K562 (cell line): ENCODE data around the gene TRPM2. TPM values are rescaled to one million over a fixed set of nuclear protein-coding genes. Genes with fewer than 3 reads are reported as not detected.

Source experiments
- ATAC-seq: fragments of 200-7000 bp; cut with Tn5 transposase; 3 replicates; pipeline ENCODE4 v1.9.1; 2020; ENCODE audit warnings: moderate library complexity
- BruUV-seq: library from RNA; stranded (reverse); fragments of 400-500 nt; replicated peaks from 2 replicates; lab custom pipeline; 2021; lab: Mats Ljungman, UMichigan
- CTCF ChIA-PET: fragments of 300-600 bp; formaldehyde crosslinking; extraction: SDS; loops from one replicate; lab custom pipeline; 2021; ENCODE audit warnings: low intra/inter-chr PET ratio; lab: Yijun Ruan, JAX
- POLR2A ChIA-PET: fragments of 300-600, 350-650 bp; sonication (Branson Sonifier 250); formaldehyde crosslinking; extraction: SDS; loops from one replicate; lab custom pipeline; 2021; ENCODE audit warnings: antibody characterized with exemption, inconsistent platforms; lab: Yijun Ruan, JAX
- DNase-seq, 4 experiments: peaks; one replicate each; pipeline versions ENCODE4 v3.0.0 to v3.0.0-alpha.2; 2011 to 2018; ENCODE audit warnings: low spot score in 3 of 4, mixed read lengths in 3 of 4; ENCODE audit errors: extremely low read depth in 1 of 4
- FAIRE-seq: peaks from 2 replicates; lab custom pipeline; 2011; peaks lifted over from hg19 to GRCh38; lab: Jason Lieb, UNC
- H2AFZ ChIP-seq: 2 replicates; pipeline ENCODE4 v1.6.0; 2011; ENCODE audit warnings: low read depth, low read length, control low read depth, inconsistent platforms
- H3K27ac ChIP-seq: fragments of 200-600 bp; 3 replicates; pipeline ENCODE4 v1.8.0; 2011; ENCODE audit warnings: low read depth, mild to moderate bottlenecking, control low read depth, inconsistent platforms, low read length, moderate library complexity, mixed read lengths; ENCODE audit errors: extremely low read depth
- H3K27me3 ChIP-seq, 2 experiments: fragments of 300-600 bp in 1 of 2; 2 replicates in 1 of 2; 3 replicates in 1 of 2; pipeline versions ENCODE4 v1.6.0 to v1.8.0; 2011; ENCODE audit warnings: inconsistent platforms in 2 of 2, low read length in 2 of 2, mild to moderate bottlenecking in 1 of 2, mixed read lengths in 1 of 2, moderate library complexity in 1 of 2; ENCODE audit not compliant: control insufficient read depth in 2 of 2, insufficient read depth in 2 of 2
- H3K36me3 ChIP-seq: fragments of 300-600 bp; 3 replicates; pipeline ENCODE4 v1.8.0; 2011; ENCODE audit warnings: mild to moderate bottlenecking, low read length, inconsistent platforms; ENCODE audit not compliant: control insufficient read depth, insufficient read depth
- H3K4me1 ChIP-seq, 2 experiments: fragments of 200-600 bp in 1 of 2; replicated peaks in 1 of 2; 2 replicates in 1 of 2; 3 replicates in 1 of 2; pipeline versions ENCODE4 v1.5.1 to v1.8.0; 2011; ENCODE audit warnings: inconsistent platforms in 2 of 2, low read length in 2 of 2, mild to moderate bottlenecking in 1 of 2, mixed read lengths in 1 of 2, moderate library complexity in 1 of 2; ENCODE audit not compliant: control insufficient read depth in 2 of 2, insufficient read depth in 2 of 2
- H3K4me2 ChIP-seq: 2 replicates; pipeline ENCODE4 v1.6.1; 2011; ENCODE audit warnings: low read length, control low read depth, inconsistent platforms, mixed read lengths; ENCODE audit not compliant: insufficient read depth
- H3K4me3 ChIP-seq: fragments of 200-600 bp; sonication (generic), shearing (Covaris generic); 2 replicates; pipeline ENCODE4 v1.5.1; 2016; ENCODE audit warnings: control low read depth, inconsistent platforms
- H3K79me2 ChIP-seq: fragments of 200-600 bp; 3 replicates; pipeline ENCODE4 v1.8.0; 2011; ENCODE audit warnings: low read length, inconsistent platforms; ENCODE audit not compliant: control insufficient read depth, insufficient read depth
- H3K9ac ChIP-seq, 2 experiments: 2 replicates each; pipeline versions ENCODE4 v1.6.0 to v1.6.1; 2011; ENCODE audit warnings: low read depth in 2 of 2, low read length in 2 of 2, control low read depth in 1 of 2, inconsistent platforms in 1 of 2, mild to moderate bottlenecking in 1 of 2, mixed read lengths in 1 of 2; ENCODE audit not compliant: insufficient read depth in 1 of 2
- H3K9me1 ChIP-seq: one replicate; pipeline ENCODE4 v1.6.0; 2011; ENCODE audit warnings: inconsistent platforms, mild to moderate bottlenecking, low read length, moderate library complexity; ENCODE audit not compliant: control insufficient read depth, insufficient read depth
- H3K9me3 ChIP-seq: replicated peaks from 2 replicates; pipeline ENCODE4 v1.5.1; 2011; ENCODE audit warnings: low read depth, low read length, inconsistent platforms; ENCODE audit not compliant: control insufficient read depth, insufficient read depth
- H4K20me1 ChIP-seq: replicated peaks from 2 replicates; pipeline ENCODE4 v1.6.1; 2011; ENCODE audit warnings: low read length, inconsistent platforms, mixed read lengths; ENCODE audit not compliant: control insufficient read depth, insufficient read depth
- HNRNPL ChIP-seq: fragments of 200-400 bp; formaldehyde crosslinking; IDR thresholded peaks from 2 replicates; pipeline ENCODE4 v1.6.1; 2017; ENCODE audit warnings: low read depth, mild to moderate bottlenecking, low read length
- NCOA2 ChIP-seq, 2 experiments: fragments of 450-650 bp; IDR thresholded peaks; 2 replicates each; pipeline ENCODE4 v1.6.1; 2018; ENCODE audit warnings: mild to moderate bottlenecking in 2 of 2, moderate library complexity in 1 of 2; ENCODE audit not compliant: partially characterized antibody in 2 of 2
- RBFOX2 ChIP-seq: fragments of 200-400 bp; formaldehyde crosslinking; IDR thresholded peaks from 2 replicates; pipeline ENCODE4 v1.6.1; 2017; ENCODE audit warnings: low read depth, mild to moderate bottlenecking, low read length, moderate library complexity
- RCOR1 ChIP-seq, 2 experiments: IDR thresholded peaks; 2 replicates each; pipeline ENCODE4 v1.6.1; 2012; ENCODE audit warnings: low read depth in 2 of 2, low read length in 2 of 2, borderline replicate concordance in 1 of 2, improper control_type of control experiment in 1 of 2
- WGBS: fragments of 100-300 bp; shearing (Covaris generic); methylation state at CpG from one replicate; pipeline ENCODE4 v1.1.6; 2016; ENCODE audit warnings: low coverage, mixed read lengths; ENCODE audit not compliant: insufficient coverage; ENCODE audit errors: missing lambda C conversion rate; 5-methylcytosine and 5-hydroxymethylcytosine counted together
- in situ Hi-C: fragments of 300-500 bp; cut with MboI; formaldehyde crosslinking; loops from 4 replicates; pipeline ENCODE4 v1.15.0; 2018; ENCODE audit warnings: inconsistent platforms, mixed read lengths
- intact Hi-C: fragments of 100-400 bp; cut with micrococcal nuclease; formaldehyde crosslinking; loops from 2 replicates; pipeline ENCODE4 v1.14.2; 2022
- polyA plus RNA-seq, 8 experiments: library from polyadenylated mRNA; depleted of rRNA in 4 of 8; stranded (reverse) in 5 of 8; unstranded in 3 of 8; fragments of >200 nt; fragmentation: Nextera tagmentation in 2 of 8; fragmentation: Illumina TruSeq in 1 of 8; extraction: Ambion mirVana in 2 of 8; extraction: Trizol in 1 of 8; gene quantifications; 2 replicates each; pipeline versions ENCODE4 v1.2.1 to v1.2.3, GENCODE V29; 2011 to 2014; ENCODE audit warnings: inconsistent platforms in 1 of 8, missing spikeins in 1 of 8
- total RNA-seq, 7 experiments: library from RNA; depleted of rRNA in 6 of 7; stranded (reverse); fragments of >200 nt in 6 of 7; fragmentation: Illumina TruSeq in 2 of 7; extraction: Trizol in 2 of 7; gene quantifications; 2 replicates each; pipeline versions ENCODE4 v1.2.1 to v1.2.3, GENCODE V29; 2011 to 2021; ENCODE audit warnings: low replicate concordance in 1 of 7

Gene TRPM2
- total and polyA plus RNA-seq, 9 of the 15 experiments (the other 6 are each of a cell fraction or from before 2014, with no cell fraction given): 0.33 to 2.1 (median 0.98) TPM; not detected in 2

- TF ChIP-seq NCOA2 (IDR thresholded peaks at IDR 0.05; ENCODE audit: partially characterized antibody in 2 of 2) (no peak), RBFOX2 (0 out of 2 replicates have a peak, but pooled peaks have one; percentile 18), RCOR1 (IDR thresholded peaks at IDR 0.05; ENCODE audit: borderline replicate concordance in 1 of 2, low read depth in 2 of 2, low read length in 2 of 2) (no peak), HNRNPL (peak; percentile 66)
- H3K4me2 ChIP-seq: no peak overlapping the region
- H2AFZ ChIP-seq: no peak overlapping the region
- H3K9me3 ChIP-seq: no peaks in the 10 kb centered on the region
- 95% methylated on average over 12 of the region's 13 CpGs for WGBS
- ATAC-seq (no peak), DNase-seq (no peak), FAIRE-seq (no peak)
- H3K27me3 ChIP-seq: no peaks in the 10 kb centered on the region
- peaks cover 0 to 42% of the 10 kb centered on the region in 2 experiments; a peak in 2 of 5 replicates for H3K4me1 ChIP-seq
- CTCF ChIA-PET: no interaction called here
- no TSS peak for BruUV-seq
- no peak overlapping the region for H3K4me3 ChIP-seq
- intact Hi-C loops (no loop called here), in situ Hi-C loops (no loop called here)
- no peaks in the 10 kb centered on the region for H3K79me2 ChIP-seq
- H3K27ac ChIP-seq: no peak overlapping the region
- H3K9me1 ChIP-seq: peaks cover 4% of the 10 kb centered on the region
- H3K36me3 ChIP-seq: peaks cover 55% of the 10 kb centered on the region; the same call in 1 of the 3 replicates
- POLR2A ChIA-PET: interaction anchor here (2.3 kb wide), 1 partner anchor 12 kb away, joined by 11 read pairs; the partner anchor contains the start of gene CFAP410
- peaks cover 15% of the 10 kb centered on the region for H4K20me1 ChIP-seq
- no peak overlapping the region for H3K9ac ChIP-seq
Observed at GRCh38 chr21:44326272-44326647, 27.2 kb upstream of the TRPM2 start.
